Measurements from ENCODE around the gene CPVL.

Gene CPVL

DNA sequence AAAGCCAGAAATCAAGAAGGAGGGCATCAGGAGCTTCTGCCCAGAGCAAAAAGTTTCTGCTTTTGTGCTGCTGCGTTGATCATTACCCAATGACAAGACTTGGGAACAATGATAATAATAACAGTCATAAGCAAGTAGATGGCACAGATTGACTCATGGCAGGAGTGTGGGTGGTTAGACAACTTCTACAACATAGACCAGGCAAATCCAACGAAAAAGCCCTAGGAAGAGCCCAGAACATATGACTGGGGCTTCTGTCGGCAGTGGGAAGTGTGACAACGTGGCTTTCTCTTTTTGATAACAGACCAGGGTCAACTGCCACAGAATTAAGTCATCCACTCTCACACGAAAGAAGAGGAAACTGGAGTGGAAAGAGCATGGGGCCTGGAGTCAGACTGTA lies 102.8 kb downstream of the CPVL start:
- no peak for DNase-seq (ENCODE audit: low spot score)

- DNase-seq (ENCODE audit: low spot score): no peak
Measured at GRCh38 chr7:29042824-29043231, 103.5 kb downstream of the CPVL start.

GRCh38 chr7:29041991-29042390 lies 104.3 kb downstream of the CPVL start:
- no peak for DNase-seq (ENCODE audit: low spot score)

DNA sequence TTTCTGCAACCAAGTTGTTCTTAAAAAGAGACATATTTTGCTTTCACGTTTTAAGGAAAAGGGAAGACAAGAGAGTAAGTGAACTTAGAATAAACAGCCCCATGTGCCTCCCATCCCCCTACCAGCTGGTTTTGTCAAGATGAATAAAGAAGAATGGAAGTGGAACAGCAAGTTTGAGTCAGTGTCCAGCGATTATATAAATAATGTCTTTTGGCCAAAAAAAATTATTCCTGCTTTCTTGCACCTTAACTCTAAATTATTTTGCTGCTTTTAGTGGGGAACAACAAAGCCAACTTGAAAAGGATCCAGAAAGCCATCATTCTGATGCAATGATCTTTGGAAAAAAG lies 105.8 kb downstream of the CPVL start:
- no peak for DNase-seq (ENCODE audit: low spot score)

GRCh38 chr7:29039821-29040578 lies 106.3 kb downstream of the CPVL start:
- no peak for DNase-seq (ENCODE audit: low spot score)

- DNase-seq (ENCODE audit: low spot score): no peak
Measured at GRCh38 chr7:29038463-29038862, 107.9 kb downstream of the CPVL start.

GRCh38 chr7:29035044-29035740 lies 111.1 kb downstream of the CPVL start:
- DNase-seq (ENCODE audit: low spot score): no peak

DNA sequence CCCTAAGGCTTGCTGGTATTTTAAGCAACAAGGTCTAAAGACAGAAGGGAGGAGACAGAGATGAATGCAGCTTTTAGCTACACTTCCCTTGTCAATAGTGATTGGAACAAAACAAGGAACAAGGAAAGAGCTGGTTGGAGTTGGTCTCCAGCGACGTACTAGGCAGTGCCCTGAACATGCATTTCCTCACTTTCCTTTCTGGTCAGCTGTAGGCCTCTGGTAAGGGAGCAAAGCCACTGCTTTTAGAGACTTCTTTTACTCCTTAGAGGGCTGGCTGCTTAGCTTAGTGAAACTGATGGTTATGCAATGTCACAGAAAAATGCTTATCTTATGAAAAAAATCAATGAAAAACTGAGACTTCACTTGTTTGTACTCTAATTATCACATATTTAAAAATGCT lies 112.8 kb downstream of the CPVL start:
- DNase-seq (ENCODE audit: low spot score): no peak

DNA sequence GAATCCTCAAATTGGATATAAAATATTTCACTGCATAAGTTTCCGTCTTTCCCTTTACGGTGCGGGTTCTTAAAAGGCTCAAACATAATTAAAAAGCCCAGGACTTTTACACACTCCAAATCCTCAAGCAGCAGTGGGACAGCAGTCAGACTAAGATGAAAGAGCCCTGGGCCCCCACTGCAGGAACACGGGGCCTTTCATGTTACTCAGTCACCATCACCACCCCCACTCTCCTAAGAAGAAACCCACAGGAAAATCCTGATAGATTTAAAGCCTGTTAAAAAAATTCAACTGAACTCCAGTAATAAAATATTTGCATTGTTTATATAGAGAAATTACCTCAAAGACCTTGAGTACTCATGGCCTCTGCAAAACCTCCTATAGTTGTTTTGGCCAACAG lies 114.2 kb downstream of the CPVL start:
- no peak for DNase-seq (ENCODE audit: low spot score)

- no peak for DNase-seq (ENCODE audit: low spot score)
Measured at GRCh38 chr7:29030781-29031275, 115.5 kb downstream of the CPVL start.

- DNase-seq (ENCODE audit: low spot score): no peak
Measured at GRCh38 chr7:29022291-29022988, 123.9 kb downstream of the CPVL start.

GRCh38 chr7:29019896-29020295 lies 126.4 kb downstream of the CPVL start:
- DNase-seq (ENCODE audit: low spot score): no peak

GRCh38 chr7:29019387-29019786 lies 127.0 kb downstream of the CPVL start:
- no peak for DNase-seq (ENCODE audit: low spot score)

DNA sequence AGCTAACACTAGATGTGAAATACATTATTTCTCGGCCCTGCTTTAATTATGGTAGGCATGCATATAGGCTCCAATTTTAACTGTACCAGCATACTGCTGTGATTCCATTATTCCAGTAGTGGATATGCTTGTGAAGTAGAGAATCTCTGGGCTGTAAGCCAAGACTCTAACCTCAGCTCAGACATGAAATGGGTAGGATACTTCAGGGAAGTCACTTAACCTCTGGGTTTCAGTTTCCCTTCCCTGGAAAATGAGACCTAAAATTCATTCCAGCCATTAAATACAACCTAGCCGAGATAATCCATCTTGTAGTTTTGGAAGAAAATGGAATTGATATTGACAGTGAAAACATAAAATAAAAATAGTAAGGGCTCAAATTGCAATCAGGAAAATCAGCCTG lies 128.6 kb downstream of the CPVL start:
- DNase-seq (ENCODE audit: low spot score): no peak

DNA sequence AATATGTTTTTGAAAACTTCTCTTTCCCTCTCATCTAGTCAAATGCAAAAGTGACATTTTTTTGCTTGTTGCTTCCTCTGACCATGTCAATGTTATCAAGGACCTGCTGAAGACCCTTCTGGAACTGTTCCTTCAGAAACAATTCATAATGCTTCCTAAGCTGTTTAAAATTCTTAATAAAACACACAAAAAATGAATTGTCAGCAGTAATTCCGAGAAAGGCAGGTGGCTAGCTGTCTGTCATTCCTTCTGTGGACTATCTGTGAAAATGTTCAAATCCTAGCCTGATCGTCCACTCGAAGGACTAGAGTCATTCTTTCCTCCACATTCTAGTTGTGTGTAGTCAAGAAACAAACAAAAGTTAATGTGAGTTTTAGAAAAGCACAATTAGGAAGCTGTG lies 131.6 kb downstream of the CPVL start:
- DNase-seq (ENCODE audit: low spot score): no peak

- DNase-seq (ENCODE audit: low spot score): no peak
Measured at GRCh38 chr7:29013931-29014330, 132.4 kb downstream of the CPVL start.

GRCh38 chr7:29013082-29013695 lies 133.1 kb downstream of the CPVL start:
- DNase-seq (ENCODE audit: low spot score): no peak

- DNase-seq (ENCODE audit: low spot score): no peak
Measured at GRCh38 chr7:29009947-29010346, 136.4 kb downstream of the CPVL start.

DNA sequence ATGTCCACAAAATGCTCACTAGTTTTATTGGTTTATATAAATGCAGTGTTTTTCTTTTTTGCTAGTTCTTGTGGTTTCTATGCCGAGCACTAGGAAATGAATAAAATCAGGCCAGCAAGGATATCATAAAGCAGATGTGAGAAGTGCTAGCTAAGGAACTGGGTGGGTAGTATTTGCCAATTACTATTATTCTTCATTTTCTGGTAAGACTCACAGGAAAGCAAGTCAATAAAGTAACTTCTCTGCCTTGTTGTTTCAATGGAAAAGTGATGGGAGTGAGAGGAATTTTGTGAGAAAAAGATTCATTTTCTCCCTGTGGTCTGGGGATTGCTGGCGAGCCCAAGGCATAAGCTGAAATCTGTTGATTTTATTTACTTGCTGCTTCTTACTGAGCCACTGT lies 137.7 kb downstream of the CPVL start:
- DNase-seq (ENCODE audit: low spot score): no peak

- no peak for DNase-seq (ENCODE audit: low spot score)
Measured at GRCh38 chr7:29007127-29007526, 139.2 kb downstream of the CPVL start.

- DNase-seq (ENCODE audit: low spot score): no peak
Measured at GRCh38 chr7:29005829-29006228, 140.5 kb downstream of the CPVL start.

GRCh38 chr7:29005406-29005805 lies 140.9 kb downstream of the CPVL start:
- no peak for DNase-seq (ENCODE audit: low spot score)

- DNase-seq (ENCODE audit: low spot score): no peak
Measured at GRCh38 chr7:29003703-29004102, 142.6 kb downstream of the CPVL start.

Data from ecto neural progenitor cell (in vitro differentiated cells).